Stimulated activated naive CD4-positive, alpha-beta T cell treated with Interleukin-2 at 50 U/mL for 16 hours (primary cell): Measurements from ENCODE around the gene SH3GL1.

Experiments used
- DNase-seq: peaks from one replicate; lab custom pipeline; 2025; lab: John Stamatoyannopoulos, UW

Gene SH3GL1

DNA sequence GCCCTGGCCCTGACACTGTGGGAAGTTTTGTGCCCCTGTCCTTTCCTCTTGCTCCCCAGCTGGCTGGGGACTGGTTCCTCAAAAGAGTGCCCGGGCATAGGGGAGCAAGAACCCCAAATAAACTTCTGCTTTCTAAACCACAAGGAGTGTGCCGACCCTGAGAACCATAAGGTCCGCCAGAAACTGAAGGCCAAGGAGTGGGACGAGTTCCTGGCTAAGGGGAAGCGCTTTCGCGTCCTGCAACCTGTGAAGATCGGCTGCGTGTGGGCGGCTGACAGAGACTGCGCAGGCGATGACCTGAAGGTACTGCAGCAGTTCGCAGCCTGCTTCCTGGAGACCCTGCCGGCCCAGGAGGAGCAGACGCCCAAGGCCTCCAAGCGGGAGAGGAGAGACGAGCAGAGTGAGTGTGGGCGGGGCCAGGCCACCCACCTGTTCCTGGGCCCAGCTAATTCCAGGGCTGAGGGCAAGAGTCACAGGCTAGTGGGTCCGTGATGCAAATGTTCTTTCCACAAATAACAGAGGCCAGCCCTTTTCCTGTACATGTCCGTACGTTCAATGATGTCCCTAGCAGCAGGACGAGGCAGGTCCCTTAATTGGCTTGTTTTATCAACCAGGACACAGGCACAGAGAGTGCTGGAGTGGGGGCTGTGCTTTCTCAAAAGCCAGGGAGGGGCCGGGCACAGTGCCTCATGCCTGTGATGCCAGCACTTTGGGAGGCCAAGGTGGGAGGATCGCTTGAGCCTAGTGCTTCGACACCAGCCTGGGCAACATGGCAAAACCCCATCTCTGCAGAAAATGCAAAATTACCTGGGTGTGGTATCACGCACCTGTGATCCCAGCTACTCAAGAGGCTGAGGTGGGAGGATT lies 31.7 kb upstream of the SH3GL1 start:
- DNase-seq: no peak

- DNase-seq: no peak
Observed at GRCh38 chr19:4431296-4431695, 30.9 kb upstream of the SH3GL1 start.

GRCh38 chr19:4430760-4431159 lies 30.4 kb upstream of the SH3GL1 start:
- DNase-seq: no peak

DNA sequence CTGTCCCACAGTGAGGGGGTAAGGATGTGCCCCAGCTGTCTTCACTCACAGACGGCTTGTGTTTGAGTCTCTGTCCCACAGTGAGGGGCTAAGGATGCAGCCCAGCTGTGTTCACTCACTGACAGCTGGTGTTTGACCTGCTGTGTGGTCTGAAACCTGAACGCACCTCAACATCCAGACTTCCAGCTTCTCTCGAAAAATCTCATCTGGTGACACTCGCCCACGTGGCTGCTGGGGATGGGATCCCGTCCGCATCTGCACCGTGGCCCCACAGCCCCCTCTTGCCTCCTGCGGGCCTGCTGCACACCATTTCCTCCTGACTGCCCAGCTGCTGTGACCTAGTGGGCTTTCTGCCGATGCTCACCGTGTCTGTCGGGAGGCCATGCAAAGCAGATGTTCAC lies 29.4 kb upstream of the SH3GL1 start:
- no peak for DNase-seq

DNA sequence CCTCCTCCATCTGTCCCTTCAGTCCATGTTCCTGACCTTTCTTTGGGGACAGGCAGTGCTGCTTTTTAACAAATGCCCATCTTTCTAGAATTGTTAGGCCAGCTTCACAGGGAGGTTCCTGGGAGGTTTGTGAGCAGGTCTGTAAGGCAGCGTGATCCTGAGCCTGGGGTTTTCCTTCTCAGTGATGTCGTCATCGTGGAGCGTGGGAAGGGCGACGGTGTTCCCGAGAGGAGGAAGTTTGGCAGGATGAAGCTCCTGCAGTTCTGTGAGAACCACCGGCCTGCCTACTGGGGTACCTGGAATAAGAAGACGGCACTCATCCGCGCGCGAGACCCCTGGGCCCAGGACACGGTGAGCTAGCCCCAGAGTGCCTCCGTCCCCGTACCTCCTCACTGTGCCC lies 28.9 kb upstream of the SH3GL1 start:
- no peak for DNase-seq

DNA sequence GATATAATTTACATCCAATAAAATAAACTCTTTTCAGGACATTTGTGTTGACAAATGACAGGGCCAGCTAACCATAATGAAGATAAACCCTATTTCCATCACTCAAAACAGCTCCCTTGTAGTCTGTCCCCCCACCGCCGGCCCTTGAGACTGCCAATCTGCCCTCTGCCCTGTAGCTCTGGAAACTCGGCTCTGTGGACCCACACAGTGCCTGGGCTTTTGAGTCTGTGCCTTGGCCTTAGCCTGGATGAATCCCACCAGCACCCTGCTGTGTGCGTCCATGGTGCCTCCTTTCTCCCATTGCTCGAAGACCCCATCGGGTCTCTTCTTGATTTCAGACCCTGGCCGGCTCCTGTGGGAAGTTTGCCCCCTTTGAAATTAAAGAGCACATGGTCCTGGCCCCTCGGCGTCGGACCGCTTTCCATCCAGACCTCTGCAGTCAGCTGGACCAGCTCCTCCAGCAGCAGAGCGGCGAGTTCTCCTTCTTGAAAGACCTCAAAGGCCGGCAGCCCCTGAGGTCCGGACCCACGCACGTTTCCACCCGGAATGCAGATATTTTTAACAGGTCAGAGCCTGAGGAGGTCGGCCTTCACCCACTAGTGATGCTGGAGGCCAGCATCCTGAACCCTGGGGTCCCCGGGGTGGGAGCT lies 28.1 kb upstream of the SH3GL1 start:
- DNase-seq: no peak

DNA sequence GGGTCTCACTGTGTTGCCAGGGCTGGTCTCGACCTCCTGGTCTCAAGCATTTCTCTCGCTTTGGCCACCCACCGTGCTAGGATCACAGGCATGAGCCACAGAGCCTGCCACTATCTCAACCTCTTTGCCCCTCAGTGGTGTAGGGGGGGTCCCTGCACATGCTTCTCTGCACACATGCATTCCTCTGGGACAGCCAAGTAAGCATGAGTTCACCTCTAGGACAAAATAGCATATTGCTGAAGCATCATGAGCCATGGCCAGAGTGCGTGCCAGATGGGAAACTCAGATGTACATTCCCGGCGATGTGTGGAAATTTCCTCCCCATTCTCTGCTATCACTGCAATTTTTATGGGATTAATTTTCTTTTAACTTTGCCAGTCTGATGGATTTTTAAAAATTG lies 25.2 kb upstream of the SH3GL1 start:
- no peak for DNase-seq

- no peak for DNase-seq
Observed at GRCh38 chr19:4423416-4424126, 23.2 kb upstream of the SH3GL1 start.

- DNase-seq: no peak
Observed at GRCh38 chr19:4416268-4416667, 15.9 kb upstream of the SH3GL1 start.

DNA sequence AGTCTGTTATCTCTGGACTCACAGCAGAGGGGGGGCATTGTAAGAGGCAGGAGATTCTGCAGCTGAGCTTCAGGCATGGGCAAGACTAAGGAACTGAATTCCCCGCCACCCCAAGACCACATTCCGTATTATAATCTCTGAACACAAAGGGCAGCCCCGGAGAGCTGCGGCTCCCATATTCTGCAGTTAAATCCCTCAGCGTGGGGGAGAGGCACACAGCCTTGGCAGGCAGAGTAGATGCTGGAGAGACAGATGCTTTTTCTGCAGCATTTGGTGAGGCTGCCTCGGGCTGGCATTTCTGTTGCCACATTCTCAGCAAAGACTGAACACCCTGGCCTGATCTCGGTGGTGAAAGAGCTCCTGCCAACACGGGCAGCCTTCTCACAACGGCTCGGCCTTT lies 15.0 kb upstream of the SH3GL1 start:
- DNase-seq: no peak

- DNase-seq: no peak
Observed at GRCh38 chr19:4414800-4415321, 14.5 kb upstream of the SH3GL1 start.

DNA sequence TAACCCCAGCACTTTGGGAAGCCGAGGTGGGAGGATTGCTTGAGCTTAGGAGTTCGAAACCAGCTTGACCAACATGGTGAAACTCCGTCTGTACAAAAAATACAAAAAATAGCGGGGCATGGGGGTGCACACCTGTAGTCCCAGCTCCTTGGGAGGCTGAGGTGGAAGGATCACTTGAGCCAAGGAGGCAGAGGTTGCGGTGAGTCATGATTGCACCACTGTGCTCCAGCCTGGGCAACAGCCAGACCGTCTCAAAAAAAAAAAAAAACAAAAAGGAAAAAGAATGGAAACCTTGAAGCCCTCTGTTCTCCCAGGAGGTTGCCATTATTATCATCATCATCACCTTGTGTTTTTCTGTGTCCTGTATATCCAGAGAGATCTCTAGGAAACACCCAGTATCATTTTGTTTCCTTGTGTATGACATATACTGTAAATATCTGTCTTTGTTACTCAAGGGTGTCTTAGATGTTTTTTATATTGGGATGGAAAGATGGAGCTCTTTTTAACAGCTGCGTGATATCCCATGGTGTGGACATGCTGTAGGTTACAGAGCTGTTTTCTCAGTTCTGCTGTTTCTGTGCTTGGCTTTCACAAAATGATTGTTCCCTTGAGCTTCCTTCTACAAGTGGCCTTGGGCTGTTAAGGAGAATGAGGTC lies 13.9 kb upstream of the SH3GL1 start:
- no peak for DNase-seq

DNA sequence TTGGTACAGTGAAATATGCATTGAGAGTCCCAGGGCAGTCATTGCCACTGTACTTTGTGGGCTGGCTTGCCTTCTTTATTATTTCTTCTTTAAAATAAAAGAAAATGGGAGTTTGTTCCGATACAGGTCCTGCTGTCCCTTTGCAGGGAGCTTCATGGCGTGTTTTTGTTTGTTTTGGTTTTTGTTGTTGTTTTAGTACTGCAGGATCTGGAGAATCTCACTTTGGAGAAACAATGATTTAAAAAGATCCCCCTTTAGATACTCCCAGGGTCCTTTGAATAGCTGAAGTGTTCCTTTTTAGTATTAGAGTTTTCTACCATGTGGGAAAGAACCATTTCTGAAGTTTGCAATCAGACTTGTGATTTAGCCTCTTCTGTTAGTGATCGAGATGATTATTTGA lies 13.2 kb upstream of the SH3GL1 start:
- DNase-seq: no peak

DNA sequence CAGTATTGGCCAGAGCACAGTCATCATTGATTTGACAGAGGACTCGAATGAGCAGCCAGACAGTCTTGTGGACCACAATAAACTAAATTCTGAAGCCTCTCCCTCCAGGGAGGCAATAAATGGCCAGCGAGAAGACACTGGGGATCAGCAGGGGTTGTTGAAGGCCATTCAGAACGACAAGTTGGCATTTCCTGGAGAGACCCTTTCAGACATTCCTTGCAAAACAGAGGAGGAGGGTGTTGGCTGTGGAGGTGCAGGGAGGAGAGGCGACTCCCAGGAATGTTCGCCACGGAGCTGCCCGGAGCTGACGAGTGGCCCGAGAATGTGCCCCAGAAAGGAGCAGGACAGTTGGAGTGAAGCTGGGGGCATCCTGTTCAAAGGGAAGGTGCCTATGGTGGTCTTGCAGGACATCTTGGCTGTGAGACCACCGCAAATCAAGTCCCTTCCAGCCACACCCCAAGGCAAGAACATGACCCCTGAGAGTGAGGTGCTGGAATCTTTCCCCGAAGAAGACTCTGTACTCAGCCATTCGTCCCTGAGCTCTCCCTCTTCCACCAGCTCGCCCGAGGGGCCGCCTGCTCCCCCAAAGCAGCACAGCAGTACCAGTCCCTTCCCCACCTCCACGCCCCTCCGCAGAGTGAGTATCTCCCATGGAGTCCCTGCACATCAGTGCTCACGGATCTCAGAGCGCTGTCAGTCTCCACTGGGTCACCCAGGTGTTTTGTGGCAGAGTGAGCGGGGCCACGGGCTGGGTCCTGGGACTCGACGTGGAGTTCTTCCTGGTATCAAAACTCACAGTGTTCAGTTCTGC lies 9.0 kb upstream of the SH3GL1 start:
- DNase-seq: no peak

DNA sequence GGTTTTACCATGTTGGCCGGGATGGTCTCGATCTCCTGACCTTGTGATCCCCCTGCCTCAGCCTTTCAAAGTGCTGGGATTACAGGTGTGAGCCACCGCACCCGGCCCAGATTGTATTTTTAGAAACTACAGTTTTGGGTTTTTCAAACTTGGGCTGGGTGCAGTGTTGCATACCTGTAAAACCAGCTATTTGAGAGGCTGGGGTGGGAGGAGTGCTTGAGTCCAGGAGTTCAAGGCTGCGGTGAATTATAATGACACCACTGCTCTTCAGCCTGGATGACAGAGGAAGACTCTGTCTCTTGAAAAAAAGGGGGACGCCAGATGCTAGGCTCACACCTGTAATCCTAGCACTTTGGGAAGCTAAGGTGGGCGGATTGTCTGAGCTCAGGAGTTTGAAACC lies 6.3 kb upstream of the SH3GL1 start:
- DNase-seq: no peak

DNA sequence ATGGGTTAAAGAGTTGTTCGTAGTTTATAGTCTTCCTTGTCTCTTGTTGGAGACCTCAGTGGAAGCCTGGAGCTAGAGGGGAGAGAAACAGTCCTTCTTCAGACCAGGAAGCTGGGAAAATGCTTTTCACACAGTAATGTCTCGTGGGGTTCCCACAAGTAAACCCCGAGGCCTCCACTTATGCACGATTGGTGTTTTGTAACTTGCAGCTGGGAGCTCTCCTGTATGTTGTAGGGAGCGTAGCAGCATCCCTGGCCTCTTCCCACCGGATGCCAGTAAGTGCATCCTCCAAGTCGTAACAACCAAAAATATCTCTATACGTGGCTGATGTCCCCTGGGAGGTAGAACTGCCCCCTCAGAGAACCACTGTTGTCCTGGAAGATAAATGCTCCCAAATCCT lies 5.6 kb upstream of the SH3GL1 start:
- DNase-seq: no peak

- DNase-seq: no peak
Observed at GRCh38 chr19:4403005-4403761, 2.8 kb upstream of the SH3GL1 start.

DNA sequence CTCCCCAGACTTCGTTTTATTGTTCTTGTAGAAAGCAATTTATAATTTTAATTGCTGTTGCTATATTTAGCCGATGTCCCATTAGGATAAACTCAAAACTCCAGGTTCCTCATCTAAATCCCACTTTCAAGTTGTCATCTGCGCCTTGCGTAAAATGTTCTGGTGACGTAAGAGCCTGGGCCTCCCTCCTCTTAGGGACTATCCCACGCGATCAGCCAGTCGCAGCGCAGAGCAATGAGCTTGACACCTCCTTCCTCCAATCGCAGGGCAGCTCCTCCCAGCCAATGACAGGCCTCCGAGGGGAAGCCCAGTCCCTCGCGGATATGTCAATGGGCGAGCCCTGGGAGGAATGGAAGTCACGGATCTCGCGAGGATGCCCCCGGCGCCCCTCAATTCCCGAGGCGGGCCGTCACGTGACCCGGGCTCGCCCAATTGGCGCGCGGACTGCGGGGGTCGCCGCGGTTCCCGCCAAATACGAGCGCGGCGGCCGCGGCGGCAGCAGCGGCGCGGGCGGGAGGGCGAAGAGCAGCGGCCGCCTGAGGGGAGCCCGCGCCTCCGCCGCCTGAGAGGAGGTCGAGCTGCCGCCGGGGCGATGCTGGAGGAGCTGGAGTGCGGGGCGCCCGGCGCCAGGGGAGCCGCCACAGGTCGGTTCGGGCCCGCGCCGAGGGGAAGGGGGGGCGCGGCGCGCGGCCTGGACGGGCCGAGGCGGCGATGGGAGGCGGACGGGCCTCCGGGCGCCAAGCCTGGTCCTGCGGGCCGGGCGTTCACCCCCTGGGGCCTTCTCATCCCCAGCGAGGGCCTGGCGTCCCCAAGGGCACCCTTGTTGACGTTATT lies 2.0 kb upstream of the SH3GL1 start, which contains the start of gene CHAF1A:
TSS of gene CHAF1A (plus strand) at position 470 of the 834 bp plus-strand sequence. CDS start at position 593, 123 bp downstream.
- peak; percentile 99 for DNase-seq

DNA sequence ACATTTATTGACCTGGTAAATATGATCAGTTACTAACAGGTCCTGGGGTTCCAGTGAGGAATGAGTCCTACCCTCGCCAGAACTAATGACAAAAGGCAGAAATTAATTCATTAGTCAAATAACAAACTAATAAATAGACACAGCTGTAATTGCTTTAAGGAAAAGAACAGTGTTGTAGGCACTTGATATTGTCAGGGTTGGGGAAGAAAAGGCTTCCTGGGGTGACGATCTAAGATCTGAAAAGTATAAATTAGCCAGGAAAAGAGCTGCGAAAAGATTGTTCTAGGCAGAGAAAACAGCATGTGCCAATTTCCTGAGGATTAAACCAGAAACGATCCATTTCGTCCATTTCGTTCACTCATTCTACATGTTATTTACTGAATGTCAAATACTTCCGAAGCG lies 1.4 kb upstream of the SH3GL1 start:
- DNase-seq: no peak

DNA sequence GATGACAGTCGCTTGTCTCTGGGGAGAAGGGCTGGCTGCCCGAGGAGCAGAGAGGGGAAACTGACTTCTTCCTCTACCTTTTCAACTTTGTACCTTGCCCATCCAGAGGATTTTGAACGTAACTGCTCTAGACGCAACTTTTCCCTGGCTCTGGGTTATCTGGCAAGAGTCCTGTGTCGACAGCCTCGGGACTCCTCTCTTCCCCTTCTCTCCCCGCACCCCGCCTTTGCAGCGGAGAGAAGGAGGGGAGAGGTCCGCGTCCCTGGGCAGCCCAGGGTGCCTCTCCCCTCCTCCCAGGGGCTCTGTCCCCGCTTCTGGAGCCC lies 574 bp downstream of the SH3GL1 start:
- peak; percentile 38 for DNase-seq
